Measurements from ENCODE around the gene MYH11.
"Not testable (repeated sequence)": the region's sequence is repeated elsewhere in the genome, so short reads cannot be mapped to it uniquely, and the experiment has no call there.

The MYH11 gene

GRCh38 chr16:15732416-15732815 lies 124.4 kb downstream of the MYH11 start:
- H3K4me3 ChIP-seq (replicated peaks; ENCODE audit: low read depth, low read length), result no peak overlapping the region
- no peak for TF ChIP-seq CTCF (IDR thresholded peaks at IDR 0.05; ENCODE audit: low read depth, low read length, missing control alignments)
- no peak for DNase-seq (ENCODE audit: extremely low read depth, low read depth)

- DNase-seq (ENCODE audit: extremely low read depth, low read depth), result no peak
- H3K4me3 ChIP-seq (replicated peaks; ENCODE audit: low read depth, low read length), result no peak overlapping the region
- TF ChIP-seq CTCF (IDR thresholded peaks at IDR 0.05; ENCODE audit: low read depth, low read length, missing control alignments), result no peak
Measured at GRCh38 chr16:15729152-15729551, 127.7 kb downstream of the MYH11 start.

GRCh38 chr16:15727697-15728096 lies 129.1 kb downstream of the MYH11 start:
- not testable (repeated sequence) for DNase-seq (ENCODE audit: extremely low read depth, low read depth); H3K4me3 ChIP-seq (replicated peaks; ENCODE audit: low read depth, low read length)

GRCh38 chr16:15726715-15727114 lies 130.1 kb downstream of the MYH11 start:
- no peak overlapping the region for H3K4me3 ChIP-seq (replicated peaks; ENCODE audit: low read depth, low read length)
- no peak for TF ChIP-seq CTCF (IDR thresholded peaks at IDR 0.05; ENCODE audit: low read depth, low read length, missing control alignments)
- no peak for DNase-seq (ENCODE audit: extremely low read depth, low read depth)

GRCh38 chr16:15725641-15726240 lies 131.1 kb downstream of the MYH11 start:
- no peak for DNase-seq (ENCODE audit: extremely low read depth, low read depth)
- no peak overlapping the region for H3K4me3 ChIP-seq (replicated peaks; ENCODE audit: low read depth, low read length)
- no peak for TF ChIP-seq CTCF (IDR thresholded peaks at IDR 0.05; ENCODE audit: low read depth, low read length, missing control alignments)

GRCh38 chr16:15723808-15724207 lies 133.0 kb downstream of the MYH11 start:
- no peak for TF ChIP-seq CTCF (IDR thresholded peaks at IDR 0.05; ENCODE audit: low read depth, low read length, missing control alignments)

GRCh38 chr16:15721018-15721417 lies 135.8 kb downstream of the MYH11 start:
- TF ChIP-seq CTCF (IDR thresholded peaks at IDR 0.05; ENCODE audit: low read depth, low read length, missing control alignments), result no peak
- no peak overlapping the region for H3K4me3 ChIP-seq (replicated peaks; ENCODE audit: low read depth, low read length)
- no peak for DNase-seq (ENCODE audit: extremely low read depth, low read depth)

More at GRCh38 chr16:15723808-15724207, 133.0 kb downstream of the MYH11 start:
- H3K4me3 ChIP-seq (replicated peaks; ENCODE audit: low read depth, low read length), result no peak overlapping the region
- no peak for DNase-seq (ENCODE audit: extremely low read depth, low read depth)

All from HFF-Myc (cell line).